ENCODE measurements around the gene KDM4C.
"Not testable (repeated sequence)": the region's sequence is repeated elsewhere in the genome, so short reads cannot be mapped to it uniquely, and the experiment has no call there.

KDM4C gene

GRCh38 chr9:6987381-6987780 lies 229.6 kb downstream of the KDM4C start:
- DNase-seq = no peak

DNA sequence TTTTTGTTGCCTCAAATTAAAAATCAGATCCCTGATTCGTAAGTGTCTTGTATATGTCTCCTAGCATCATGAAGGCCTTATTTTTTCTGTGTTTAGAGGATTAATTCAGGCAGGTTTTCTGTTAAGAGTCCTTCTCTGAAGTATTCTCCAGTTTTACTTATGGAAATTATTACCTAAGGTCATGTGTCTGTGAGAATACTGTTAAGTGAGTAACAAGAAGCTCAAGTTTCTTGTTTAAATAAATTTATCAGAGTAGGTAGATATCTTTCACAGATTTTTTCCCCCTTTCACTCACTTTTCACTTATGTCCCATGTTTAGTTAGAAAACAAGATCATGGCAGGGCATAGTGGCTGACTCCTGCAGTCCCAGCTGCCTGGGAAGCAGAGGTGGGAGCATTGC lies 233.6 kb downstream of the KDM4C start:
- DNase-seq = no peak

GRCh38 chr9:6996061-6996854 lies 238.5 kb downstream of the KDM4C start:
- no peak for DNase-seq

DNA sequence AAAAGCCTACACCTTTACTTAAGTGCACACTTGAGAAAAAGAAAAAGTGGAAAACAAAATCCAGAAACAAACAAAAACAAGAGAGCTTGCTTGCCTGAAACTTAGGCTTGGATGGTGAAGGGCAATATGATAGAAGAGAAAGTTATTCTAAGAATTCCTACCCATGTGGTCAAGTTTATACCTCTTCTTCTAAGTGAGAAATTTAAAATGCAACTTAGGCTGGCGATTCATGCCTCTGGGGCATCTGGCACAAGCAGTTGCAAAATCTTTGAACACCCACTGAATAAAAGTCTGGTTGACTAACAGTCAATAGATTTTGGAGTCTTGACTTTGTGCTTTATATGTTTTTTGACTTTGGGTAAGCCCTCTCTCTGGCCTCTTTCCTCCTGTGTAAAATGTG lies 239.6 kb downstream of the KDM4C start:
- DNase-seq = no peak

- DNase-seq = no peak
Observed at GRCh38 chr9:6999794-7000193, 242.0 kb downstream of the KDM4C start.

GRCh38 chr9:7001571-7001970 lies 243.8 kb downstream of the KDM4C start:
- no peak for DNase-seq

- no peak for DNase-seq
Observed at GRCh38 chr9:7003861-7004260, 246.1 kb downstream of the KDM4C start.

DNA sequence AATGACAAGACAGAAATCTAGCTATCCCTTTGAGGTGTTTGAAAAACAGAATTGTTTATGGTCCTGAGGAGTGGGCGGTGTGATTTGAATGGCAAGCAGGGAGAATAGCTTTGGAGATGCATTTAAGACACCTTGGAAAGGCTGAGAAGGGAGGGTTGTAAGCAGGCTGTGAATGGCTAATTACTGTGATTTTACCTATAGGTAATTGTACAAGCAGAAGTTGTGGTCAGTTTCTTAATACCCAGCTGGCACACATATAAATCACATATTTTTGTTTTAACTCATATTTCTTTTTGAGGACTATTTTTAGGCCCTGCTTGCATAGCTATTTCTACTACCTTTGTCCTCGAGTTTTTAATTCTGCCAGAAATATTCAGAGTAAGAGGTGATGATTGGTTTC lies 248.6 kb downstream of the KDM4C start:
- no peak for DNase-seq

- no peak for DNase-seq
Observed at GRCh38 chr9:7008411-7008810, 250.6 kb downstream of the KDM4C start.

DNA sequence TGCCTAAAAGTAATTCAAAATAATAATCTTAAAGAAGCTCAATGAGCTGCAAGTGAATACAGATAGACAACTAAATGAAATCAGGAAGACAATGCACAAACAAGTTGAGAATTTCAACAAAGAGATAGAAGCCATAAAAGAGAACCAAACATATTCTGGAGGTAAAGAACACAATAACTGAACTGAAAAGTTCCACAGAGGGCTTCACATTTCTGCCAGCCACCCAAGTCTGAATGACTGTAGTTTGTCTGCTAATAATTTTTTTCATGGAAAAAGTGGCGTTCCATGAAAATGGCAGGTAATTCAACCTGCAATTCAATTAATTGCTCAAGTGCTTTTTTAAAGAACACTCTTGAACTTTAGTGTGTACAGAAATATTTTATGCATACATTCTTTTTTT lies 251.3 kb downstream of the KDM4C start:
- DNase-seq = no peak

- no peak for DNase-seq
Observed at GRCh38 chr9:7011395-7012067, 253.8 kb downstream of the KDM4C start.

GRCh38 chr9:7027996-7028395 lies 270.2 kb downstream of the KDM4C start:
- no peak for DNase-seq

DNA sequence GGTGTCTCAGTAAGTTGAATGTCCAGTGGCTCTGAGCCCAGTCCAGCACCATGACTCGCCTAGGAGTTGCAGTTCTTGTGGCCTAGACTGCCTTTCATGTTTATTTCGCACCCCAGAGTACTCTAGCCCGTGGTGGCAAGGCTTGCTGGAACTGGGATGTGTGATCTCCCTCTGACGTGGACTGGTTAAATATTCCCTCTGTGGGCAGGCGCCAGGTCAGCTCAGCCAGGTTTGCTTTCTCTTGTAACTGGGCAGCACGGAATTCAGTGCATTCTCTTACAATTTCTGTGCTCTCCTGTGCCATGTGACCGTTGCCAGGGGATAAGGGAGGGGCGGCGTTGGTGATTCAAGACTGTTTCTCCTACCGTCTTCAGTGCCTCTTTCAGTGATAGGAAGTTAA lies 270.8 kb downstream of the KDM4C start:
- no peak for DNase-seq

GRCh38 chr9:7030943-7031342 lies 273.2 kb downstream of the KDM4C start:
- not testable (repeated sequence) for DNase-seq

GRCh38 chr9:7033076-7034045 lies 275.6 kb downstream of the KDM4C start:
- DNase-seq = no peak

GRCh38 chr9:7037176-7037575 lies 279.4 kb downstream of the KDM4C start:
- no peak for DNase-seq

DNA sequence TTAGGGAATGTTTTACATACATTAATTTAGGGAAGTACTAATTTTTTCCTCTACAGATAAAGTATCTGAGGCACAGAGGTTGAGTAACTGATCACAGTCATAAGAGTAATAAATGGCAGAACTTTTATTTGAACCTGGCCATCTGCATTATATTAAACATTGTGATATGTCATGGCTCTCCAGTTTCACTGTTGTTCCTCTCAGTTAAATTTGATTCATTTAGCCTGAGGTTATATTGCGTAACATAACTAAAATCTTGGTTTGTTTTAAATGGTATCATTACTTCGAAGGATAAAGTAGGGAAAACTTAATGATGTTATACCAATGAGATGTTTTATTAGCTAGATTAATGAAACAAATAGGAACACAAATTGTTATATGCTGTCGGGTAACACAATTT lies 284.4 kb downstream of the KDM4C start:
- DNase-seq = no peak

- no peak for DNase-seq
Observed at GRCh38 chr9:7045361-7045760, 287.6 kb downstream of the KDM4C start.

DNA sequence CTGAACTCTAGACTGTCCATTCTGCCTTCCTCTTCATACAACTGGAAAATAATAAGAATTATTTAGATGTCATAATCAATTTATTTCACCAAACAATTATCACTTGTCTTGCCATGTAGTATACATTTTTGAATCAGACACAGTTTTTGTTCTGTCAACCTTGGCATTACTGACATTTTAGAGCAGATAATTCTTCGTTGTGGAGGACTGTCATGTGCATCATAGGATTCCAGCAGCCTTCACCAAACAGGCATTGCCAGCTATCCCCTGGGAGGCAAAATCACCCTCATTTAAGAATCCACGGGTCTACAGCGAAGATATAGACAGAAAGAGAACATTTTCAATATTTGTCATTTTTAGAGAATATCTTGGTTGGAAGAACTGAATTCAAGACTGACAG lies 293.9 kb downstream of the KDM4C start:
- no peak for DNase-seq

GRCh38 chr9:7053903-7054302 lies 296.1 kb downstream of the KDM4C start:
- DNase-seq = no peak

DNA sequence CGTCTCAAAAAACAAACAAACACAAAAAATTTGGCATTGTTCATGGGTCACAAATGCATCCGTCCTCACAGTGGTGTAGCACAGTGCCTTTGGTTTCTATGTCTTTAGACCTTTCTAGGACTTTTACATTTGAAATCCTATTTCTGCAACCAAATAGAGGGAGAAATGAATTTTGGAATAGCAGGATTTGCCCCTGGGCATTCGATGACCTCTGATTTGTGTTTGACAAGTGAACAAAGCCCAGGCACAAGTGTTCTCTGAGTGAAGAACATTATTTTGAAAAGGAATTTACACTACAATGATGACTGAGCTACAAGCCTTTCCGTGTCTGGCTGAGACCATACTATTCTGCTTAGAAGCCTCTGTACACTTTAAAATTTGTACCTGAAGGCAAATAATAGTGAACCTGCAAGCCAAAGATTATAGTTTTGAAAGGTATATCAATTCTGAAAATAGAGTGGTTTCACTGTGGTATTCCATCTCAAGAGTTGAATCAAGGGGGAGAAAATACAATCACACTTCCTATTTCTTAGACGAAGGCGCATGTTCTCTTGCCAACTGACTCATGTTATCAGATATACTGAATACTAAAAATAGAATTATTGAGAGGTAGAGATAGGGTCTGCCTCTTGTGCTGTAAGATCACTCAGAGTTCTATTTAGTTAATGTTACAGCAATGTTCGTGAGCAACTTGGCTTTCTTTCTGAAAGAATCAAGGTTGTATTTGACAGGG lies 297.6 kb downstream of the KDM4C start:
- DNase-seq = no peak

DNA sequence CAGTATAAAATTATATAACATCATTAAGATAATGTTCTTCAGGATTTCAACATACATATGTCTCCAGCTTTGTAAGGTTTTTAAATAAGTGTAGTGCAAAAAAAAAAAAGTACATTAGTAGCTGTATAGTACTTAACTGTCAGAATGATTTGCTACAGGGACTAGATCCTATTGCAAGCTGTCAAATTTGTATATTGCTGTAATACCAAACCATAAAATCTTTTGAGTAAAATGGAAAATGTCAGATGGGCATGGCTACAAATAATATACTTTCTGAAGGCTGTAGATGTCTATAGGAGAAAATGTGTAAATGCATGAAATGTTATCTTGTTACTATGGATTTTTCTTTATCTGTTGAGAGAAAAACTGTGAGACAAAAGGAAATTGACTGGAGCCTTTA lies 298.5 kb downstream of the KDM4C start:
- DNase-seq = no peak

- no peak for DNase-seq
Observed at GRCh38 chr9:7058473-7058872, 300.7 kb downstream of the KDM4C start.
